ENCODE measurements around the gene MAML3.

Gene MAML3

GRCh38 chr4:139823345-139823744, 330.6 kb downstream of the MAML3 start:
- Mint-ChIP-seq H3K27me3 (no peaks in the 10 kb centered on the region), H3K4me3 (no peak overlapping the region), H3K27ac (no peak overlapping the region), H3K9me3 (no peaks in the 10 kb centered on the region), H3K4me1 (ENCODE audit: low read depth) (no peaks in the 10 kb centered on the region), H3K36me3 (ENCODE audit: low read depth) (no peaks in the 10 kb centered on the region)
- no peak for DNase-seq

DNA sequence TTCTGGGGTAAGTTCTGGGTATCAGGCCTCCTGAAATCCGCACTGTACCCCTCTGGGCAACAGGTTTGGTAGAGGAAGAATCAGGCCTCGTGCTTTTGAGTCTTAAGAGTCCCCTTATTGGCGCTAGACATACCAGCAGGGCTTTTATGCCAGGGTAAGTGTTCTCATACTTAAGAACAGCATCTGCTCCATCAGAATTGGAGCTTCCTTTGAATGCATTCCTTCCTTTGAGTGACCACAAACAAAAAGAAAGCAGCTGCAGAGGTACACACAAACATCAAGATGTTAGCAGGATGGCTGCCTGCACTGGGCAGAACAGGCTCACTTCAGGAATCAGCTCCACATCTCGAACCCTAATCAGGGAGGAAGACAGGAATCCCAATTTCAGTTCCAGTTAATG, 331.6 kb downstream of the MAML3 start:
- Mint-ChIP-seq H3K36me3 (ENCODE audit: low read depth) (no peaks in the 10 kb centered on the region), H3K27ac (no peak overlapping the region), H3K4me1 (ENCODE audit: low read depth) (no peaks in the 10 kb centered on the region), H3K4me3 (no peak overlapping the region), H3K27me3 (no peaks in the 10 kb centered on the region), H3K9me3 (no peaks in the 10 kb centered on the region)
- DNase-seq: no peak

- no peaks in the 10 kb centered on the region for H3K9me3 Mint-ChIP-seq
- H3K36me3 Mint-ChIP-seq (ENCODE audit: low read depth): no peaks in the 10 kb centered on the region
- no peak overlapping the region for H3K27ac Mint-ChIP-seq
- peaks cover 11% of the 10 kb centered on the region for H3K4me1 Mint-ChIP-seq (ENCODE audit: low read depth)
- H3K27me3 Mint-ChIP-seq: no peaks in the 10 kb centered on the region
- no peak for DNase-seq
- H3K4me3 Mint-ChIP-seq: no peak overlapping the region
Observed at GRCh38 chr4:139819082-139819481, 334.9 kb downstream of the MAML3 start.

GRCh38 chr4:139817657-139818452, 336.1 kb downstream of the MAML3 start:
- no peaks in the 10 kb centered on the region for H3K36me3 Mint-ChIP-seq (ENCODE audit: low read depth)
- H3K27me3 Mint-ChIP-seq: no peaks in the 10 kb centered on the region
- H3K27ac Mint-ChIP-seq: no peak overlapping the region
- no peak for DNase-seq
- no peak overlapping the region for H3K4me3 Mint-ChIP-seq
- no peaks in the 10 kb centered on the region for H3K9me3 Mint-ChIP-seq
- peaks cover 11% of the 10 kb centered on the region for H3K4me1 Mint-ChIP-seq (ENCODE audit: low read depth)

DNA sequence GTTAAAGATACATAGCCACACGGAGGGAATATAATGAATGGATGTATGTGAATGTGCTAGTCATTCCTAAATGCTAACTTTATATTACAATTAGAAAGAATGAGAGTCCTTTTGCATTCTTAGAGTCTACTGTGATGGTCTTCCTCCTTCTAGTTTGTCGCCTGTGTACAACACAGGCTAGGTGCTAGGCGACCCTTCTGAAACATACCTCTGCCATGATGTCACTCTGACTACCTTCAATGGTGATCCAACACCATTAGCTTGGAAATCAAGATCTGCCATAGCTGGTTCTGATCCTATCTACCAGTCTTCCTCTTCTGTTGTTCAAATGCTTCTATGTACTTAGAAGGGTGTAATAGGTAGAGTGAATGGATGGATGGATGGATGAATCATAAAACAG, 337.1 kb downstream of the MAML3 start:
- Mint-ChIP-seq H3K9me3 (no peaks in the 10 kb centered on the region), H3K4me3 (no peak overlapping the region), H3K27ac (no peak overlapping the region), H3K36me3 (ENCODE audit: low read depth) (no peaks in the 10 kb centered on the region), H3K27me3 (peaks cover under 1% of the 10 kb centered on the region), H3K4me1 (ENCODE audit: low read depth) (peaks cover 11% of the 10 kb centered on the region)
- no peak for DNase-seq

DNA sequence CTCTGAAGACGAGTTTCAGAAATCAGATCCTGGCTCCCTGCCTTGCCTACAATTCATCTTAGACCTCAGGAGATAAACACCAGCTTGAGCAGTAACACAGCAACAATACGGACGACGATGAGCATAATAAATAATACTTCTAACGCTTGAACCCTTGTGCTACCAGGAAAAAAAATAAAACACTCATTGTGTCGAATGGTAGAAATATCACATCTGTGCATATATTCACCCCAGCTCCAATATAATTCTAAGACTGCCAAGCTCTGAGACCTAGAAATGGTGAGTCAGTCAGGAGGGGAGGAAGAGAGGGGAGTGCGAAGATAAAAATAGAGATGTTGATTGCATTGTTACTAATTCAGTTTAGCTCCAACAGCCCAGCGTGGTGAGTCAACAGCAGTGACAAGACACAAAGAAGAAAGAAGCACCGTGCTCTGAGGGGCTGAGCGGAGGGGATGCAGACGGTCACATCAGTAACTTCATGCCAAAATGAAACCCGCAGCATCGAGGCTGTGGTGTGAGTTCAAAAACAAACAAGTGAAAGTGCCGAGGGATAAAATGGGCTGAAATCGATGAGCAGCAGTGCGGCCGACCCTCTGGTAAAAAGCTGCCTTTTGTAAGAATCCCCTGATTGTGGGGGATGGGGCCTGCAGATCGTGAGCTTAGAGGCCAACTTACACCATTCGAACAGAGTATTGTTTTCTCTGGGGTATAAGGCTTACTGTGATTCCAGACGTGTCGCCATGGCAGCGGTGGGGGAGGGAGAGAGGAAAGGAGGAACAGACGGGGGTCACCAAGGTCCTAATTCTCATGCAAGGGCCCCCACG, 338.0 kb downstream of the MAML3 start:
- DNase-seq: peak; percentile 35
- no peaks in the 10 kb centered on the region for H3K9me3 Mint-ChIP-seq
- peak overlapping the region; percentile 76 for H3K27ac Mint-ChIP-seq
- H3K4me1 Mint-ChIP-seq (ENCODE audit: low read depth): peaks cover 11% of the 10 kb centered on the region
- H3K36me3 Mint-ChIP-seq (ENCODE audit: low read depth): no peaks in the 10 kb centered on the region
- H3K4me3 Mint-ChIP-seq: peak overlapping the region; percentile 48
- peaks cover 3% of the 10 kb centered on the region for H3K27me3 Mint-ChIP-seq

DNA sequence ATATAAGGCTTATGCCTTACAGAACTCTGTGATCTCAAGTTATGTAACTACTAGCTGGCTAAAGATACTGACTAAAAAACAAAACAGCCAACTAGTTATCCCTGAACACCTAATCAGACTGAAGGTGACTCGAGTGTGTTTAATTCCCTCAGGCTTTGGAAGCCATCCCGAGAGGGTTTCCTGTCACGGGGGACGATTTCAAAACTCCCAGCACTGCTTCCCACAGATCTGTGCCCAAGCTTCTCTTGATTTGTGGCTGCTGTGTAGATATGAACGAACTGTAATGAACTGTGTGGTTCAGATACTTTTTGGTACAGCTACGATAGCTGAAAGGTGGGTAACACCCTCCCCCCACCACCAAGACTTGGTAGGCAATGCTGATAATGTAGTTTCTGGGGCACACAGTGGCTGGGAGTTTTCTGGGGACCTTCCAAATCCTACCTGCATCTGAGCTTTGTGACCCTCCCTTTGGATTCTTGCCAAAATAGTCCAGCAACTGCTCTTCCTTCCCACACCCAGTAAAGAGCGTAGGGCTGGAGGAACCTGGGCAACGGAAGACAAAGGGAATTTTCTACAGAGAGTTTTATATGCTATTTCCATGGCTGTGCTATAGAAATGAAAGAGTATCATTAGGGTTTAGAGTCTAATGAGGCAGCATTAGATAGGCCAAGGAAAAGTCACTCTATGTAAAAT, 339.5 kb downstream of the MAML3 start:
- H3K4me3 Mint-ChIP-seq: no peak overlapping the region
- DNase-seq: no peak
- H3K9me3 Mint-ChIP-seq: no peaks in the 10 kb centered on the region

DNA sequence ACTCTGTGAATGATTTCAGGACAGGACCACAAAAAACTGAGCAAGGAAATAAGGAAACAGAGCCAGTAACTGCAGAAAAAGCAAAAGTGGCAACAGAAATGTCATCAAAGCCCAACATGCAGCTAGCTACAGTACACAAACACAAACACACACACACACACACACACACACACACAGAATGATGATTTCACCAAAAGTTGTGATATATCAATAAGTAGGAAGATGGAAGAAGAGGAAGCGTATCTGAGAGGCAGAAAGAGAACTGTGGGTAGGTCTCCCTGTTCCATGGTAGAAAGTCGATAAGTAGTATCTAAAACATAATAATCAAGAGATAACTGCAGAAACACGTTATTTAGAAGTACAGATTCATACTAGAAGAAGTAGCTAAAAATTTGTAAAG, 340.1 kb downstream of the MAML3 start:
- H3K27ac Mint-ChIP-seq: no peak overlapping the region
- H3K36me3 Mint-ChIP-seq (ENCODE audit: low read depth): no peaks in the 10 kb centered on the region
- H3K4me3 Mint-ChIP-seq: no peak overlapping the region
- H3K9me3 Mint-ChIP-seq: no peaks in the 10 kb centered on the region
- H3K27me3 Mint-ChIP-seq: peaks cover 6% of the 10 kb centered on the region
- peaks cover 11% of the 10 kb centered on the region for H3K4me1 Mint-ChIP-seq (ENCODE audit: low read depth)
- no peak for DNase-seq

More for the DNA sequence above, 339.5 kb downstream of the MAML3 start:
- Mint-ChIP-seq H3K36me3 (ENCODE audit: low read depth) (no peaks in the 10 kb centered on the region), H3K27me3 (peaks cover 6% of the 10 kb centered on the region), H3K27ac (no peak overlapping the region), H3K4me1 (ENCODE audit: low read depth) (peaks cover 11% of the 10 kb centered on the region)

DNA sequence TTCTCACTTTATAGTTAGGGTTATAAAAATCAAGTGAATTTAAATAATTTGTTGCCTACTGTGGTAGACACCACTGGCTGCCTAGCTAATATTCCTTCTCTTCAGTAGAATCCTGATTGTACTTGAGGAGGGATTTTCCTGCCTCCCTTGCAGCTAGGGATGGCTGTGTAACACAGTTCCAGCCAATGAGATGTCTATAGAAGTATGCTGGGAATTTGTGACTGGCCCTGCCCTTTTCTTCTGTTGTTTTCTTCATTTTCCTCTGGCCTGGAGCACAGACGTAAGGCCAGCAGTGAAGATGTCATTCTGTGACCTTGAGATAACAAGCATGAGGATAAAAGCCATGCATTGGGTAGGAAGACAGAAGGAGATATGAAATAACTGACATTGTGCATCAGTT, 343.3 kb downstream of the MAML3 start:
- Mint-ChIP-seq H3K27ac (no peak overlapping the region), H3K9me3 (no peaks in the 10 kb centered on the region), H3K36me3 (ENCODE audit: low read depth) (no peaks in the 10 kb centered on the region), H3K4me3 (no peak overlapping the region), H3K27me3 (peaks cover 6% of the 10 kb centered on the region), H3K4me1 (ENCODE audit: low read depth) (peaks cover 3% of the 10 kb centered on the region)
- no peak for DNase-seq

- no peaks in the 10 kb centered on the region for H3K9me3 Mint-ChIP-seq
- H3K27me3 Mint-ChIP-seq: peaks cover 6% of the 10 kb centered on the region
- no peaks in the 10 kb centered on the region for H3K36me3 Mint-ChIP-seq (ENCODE audit: low read depth)
- H3K4me3 Mint-ChIP-seq: no peak overlapping the region
- no peak for DNase-seq
- H3K4me1 Mint-ChIP-seq (ENCODE audit: low read depth): no peaks in the 10 kb centered on the region
- no peak overlapping the region for H3K27ac Mint-ChIP-seq
Observed at GRCh38 chr4:139809757-139810140, 344.2 kb downstream of the MAML3 start.

GRCh38 chr4:139808808-139809756, 344.9 kb downstream of the MAML3 start:
- Mint-ChIP-seq H3K9me3 (no peaks in the 10 kb centered on the region), H3K27ac (no peak overlapping the region), H3K27me3 (peaks cover 6% of the 10 kb centered on the region), H3K4me1 (ENCODE audit: low read depth) (no peaks in the 10 kb centered on the region), H3K36me3 (ENCODE audit: low read depth) (no peaks in the 10 kb centered on the region), H3K4me3 (no peak overlapping the region)
- no peak for DNase-seq

GRCh38 chr4:139808381-139808807, 345.6 kb downstream of the MAML3 start:
- Mint-ChIP-seq H3K27me3 (peaks cover 6% of the 10 kb centered on the region), H3K4me1 (ENCODE audit: low read depth) (no peaks in the 10 kb centered on the region), H3K36me3 (ENCODE audit: low read depth) (no peaks in the 10 kb centered on the region), H3K9me3 (no peaks in the 10 kb centered on the region), H3K27ac (no peak overlapping the region), H3K4me3 (no peak overlapping the region)
- DNase-seq: no peak

DNA sequence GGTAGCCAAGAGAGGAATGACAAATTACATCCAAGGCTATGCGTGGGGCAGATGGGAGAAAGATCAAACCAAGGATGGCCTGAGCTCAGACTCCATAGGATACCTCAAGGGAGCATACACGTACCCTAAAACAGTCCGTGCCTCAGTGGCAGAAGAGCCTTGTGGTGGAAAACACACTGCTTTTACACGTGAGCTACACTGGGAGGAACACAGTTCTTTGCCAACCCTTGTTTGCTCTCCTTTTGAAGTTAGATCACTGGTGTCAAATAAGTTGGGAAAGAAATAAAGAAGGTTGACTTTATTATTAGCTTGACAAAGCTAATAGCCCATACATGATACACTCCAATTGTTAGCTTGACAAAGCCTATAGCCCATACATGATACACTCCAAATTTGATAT, 346.5 kb downstream of the MAML3 start:
- Mint-ChIP-seq H3K9me3 (no peaks in the 10 kb centered on the region), H3K4me1 (ENCODE audit: low read depth) (no peaks in the 10 kb centered on the region), H3K36me3 (ENCODE audit: low read depth) (no peaks in the 10 kb centered on the region), H3K27ac (no peak overlapping the region), H3K27me3 (peaks cover 6% of the 10 kb centered on the region), H3K4me3 (no peak overlapping the region)
- no peak for DNase-seq

DNA sequence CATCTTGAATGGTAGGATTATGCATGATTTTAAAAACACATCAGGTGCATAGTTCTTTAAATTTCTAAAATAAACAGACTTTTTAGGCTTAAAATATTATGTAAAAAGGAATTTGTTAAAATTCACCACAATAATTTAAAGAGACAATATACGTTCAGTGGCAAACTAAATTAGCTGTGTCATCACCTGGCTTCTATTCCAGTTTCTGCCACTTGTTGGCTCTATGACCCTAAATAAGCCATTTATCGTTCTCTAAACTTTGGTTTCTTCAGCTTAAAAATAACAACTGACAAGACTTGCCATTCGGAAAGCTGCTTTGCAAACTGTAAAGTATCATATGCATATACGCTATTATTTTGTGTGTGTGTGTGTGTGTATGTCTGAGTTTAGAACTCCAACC, 347.1 kb downstream of the MAML3 start:
- Mint-ChIP-seq H3K4me1 (ENCODE audit: low read depth) (no peaks in the 10 kb centered on the region), H3K27ac (no peak overlapping the region), H3K27me3 (peaks cover 6% of the 10 kb centered on the region), H3K9me3 (no peaks in the 10 kb centered on the region), H3K4me3 (no peak overlapping the region), H3K36me3 (ENCODE audit: low read depth) (no peaks in the 10 kb centered on the region)
- no peak for DNase-seq
